SK-N-MC (cell line): Measurements from ENCODE around the gene IQSEC1.

ENCODE experiments used
- DNase-seq: peaks from one replicate; pipeline ENCODE4 v3.0.0-alpha.2; 2011; ENCODE audit warnings: low read depth, low spot score
- H3K27ac ChIP-seq: fragments of 200-600 bp; sonication (generic); 2 replicates; pipeline ENCODE4 v1.5.1; 2016; ENCODE audit warnings: mixed run types
- H3K36me3 ChIP-seq: fragments of 200-600 bp; sonication (generic); 2 replicates; pipeline ENCODE4 v1.6.1; 2017; ENCODE audit warnings: antibody characterized with exemption, low read length, mixed read lengths; ENCODE audit not compliant: insufficient read depth
- H3K4me3 ChIP-seq: fragments of 200-600 bp; sonication (generic); 2 replicates; pipeline ENCODE4 v1.5.1; 2016
- H3K9ac ChIP-seq: fragments of 200-600 bp; sonication (generic); 2 replicates; pipeline ENCODE4 v1.8.0; 2017; ENCODE audit warnings: mixed run types, mixed read lengths; ENCODE audit not compliant: insufficient read length
- H3K9me3 ChIP-seq: fragments of 200-600 bp; sonication (generic); 2 replicates; pipeline ENCODE4 v1.6.1; 2017; ENCODE audit warnings: low read depth, mild to moderate bottlenecking, antibody characterized with exemption, low read length, moderate library complexity, mixed read lengths
- EZH2 ChIP-seq: fragments of 200-600 bp; sonication (generic); IDR thresholded peaks from one replicate; pipeline ENCODE4 v1.6.1; 2017; ENCODE audit warnings: antibody characterized with exemption
- FOXP2 ChIP-seq: optimal IDR thresholded peaks from 2 replicates; pipeline ENCODE3; 2011; ENCODE audit warnings: mild to moderate bottlenecking, moderate library complexity; ENCODE audit not compliant: insufficient read depth; ENCODE audit errors: extremely low read length, control extremely low read depth
- POLR2AphosphoS5 ChIP-seq: IDR thresholded peaks from 2 replicates; pipeline ENCODE4 v1.6.1; 2012; ENCODE audit warnings: mild to moderate bottlenecking, low read depth, low read length, borderline replicate concordance

IQSEC1 gene

DNA sequence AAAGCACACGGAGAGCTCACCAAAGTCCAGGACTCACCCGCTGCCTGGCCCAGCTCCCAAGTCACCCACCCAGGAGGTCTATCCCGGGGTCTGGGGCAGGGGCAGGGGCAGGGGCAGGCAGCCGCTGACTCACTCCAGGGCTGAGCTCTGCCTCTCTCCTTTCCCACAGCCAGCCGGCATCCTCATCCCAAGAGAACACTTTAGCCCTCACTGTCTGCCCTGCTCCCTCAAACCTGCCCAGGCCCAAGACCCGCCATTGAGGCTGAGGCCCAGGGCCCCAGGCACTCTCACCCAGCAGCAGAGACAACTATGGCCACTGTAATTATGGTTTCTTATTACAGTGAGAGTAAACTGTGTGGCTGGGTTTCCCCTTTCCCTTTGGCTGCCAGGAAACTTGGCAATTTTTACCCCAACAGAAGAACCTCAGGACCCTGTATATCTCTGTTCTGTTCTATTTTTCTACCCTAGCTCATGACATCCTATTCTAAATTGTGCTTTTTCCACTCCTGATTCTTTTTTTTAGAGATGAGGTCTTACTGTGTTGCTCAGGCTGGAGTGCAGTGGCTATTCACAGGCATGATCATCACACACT lies 53.0 kb downstream of the IQSEC1 start:
- DNase-seq, result no peak
- Histone ChIP-seq H3K9ac (no peak overlapping the region), H3K4me3 (no peak overlapping the region), H3K9me3 (no peaks in the 10 kb centered on the region), H3K36me3 (no peaks in the 10 kb centered on the region), H3K27ac (no peak overlapping the region)
- TF ChIP-seq EZH2 (no peak), POLR2AphosphoS5 (no peak), FOXP2 (no peak)

- Histone ChIP-seq H3K4me3 (no peak overlapping the region), H3K36me3 (no peaks in the 10 kb centered on the region), H3K9ac (no peak overlapping the region), H3K9me3 (no peaks in the 10 kb centered on the region), H3K27ac (no peak overlapping the region)
- no peak for DNase-seq
- TF ChIP-seq POLR2AphosphoS5 (no peak), FOXP2 (no peak), EZH2 (no peak)
These were observed 53.8 kb downstream of the IQSEC1 start for GRCh38 chr3:13019243-13020095.

- TF ChIP-seq POLR2AphosphoS5, result no peak
- no peak for TF ChIP-seq FOXP2
- TF ChIP-seq EZH2, result no peak
- Histone ChIP-seq H3K9me3 (no peaks in the 10 kb centered on the region), H3K27ac (no peak overlapping the region), H3K9ac (no peak overlapping the region), H3K36me3 (no peaks in the 10 kb centered on the region), H3K4me3 (no peak overlapping the region)
- DNase-seq, result no peak
These were observed 54.5 kb downstream of the IQSEC1 start for GRCh38 chr3:13018561-13019242.

DNA sequence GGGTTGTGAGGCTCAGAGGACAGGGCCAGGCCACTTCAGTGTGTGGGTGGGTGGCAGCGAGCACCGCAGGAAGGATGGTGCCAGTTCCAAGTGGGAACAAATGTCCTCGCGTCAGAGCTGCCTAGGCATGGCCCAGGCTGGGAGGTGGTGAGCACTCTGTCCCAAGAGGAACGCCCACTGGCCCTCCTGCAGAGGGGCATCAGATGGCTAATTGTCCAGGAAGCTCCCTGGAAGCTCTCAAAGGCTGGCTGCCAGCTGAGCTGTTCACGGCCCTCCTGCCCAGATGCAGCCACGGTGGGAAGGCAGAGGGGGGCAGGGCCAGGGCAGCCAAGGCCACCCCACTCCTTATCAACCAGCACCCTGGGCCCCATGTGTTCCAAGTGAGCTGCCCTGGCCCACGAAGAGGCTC lies 55.2 kb downstream of the IQSEC1 start:
- no peaks in the 10 kb centered on the region for H3K9me3 ChIP-seq
- H3K9ac ChIP-seq, result no peak overlapping the region
- H3K36me3 ChIP-seq, result no peaks in the 10 kb centered on the region
- no peak overlapping the region for H3K4me3 ChIP-seq
- TF ChIP-seq FOXP2 (no peak), EZH2 (no peak), POLR2AphosphoS5 (no peak)
- DNase-seq, result no peak
- H3K27ac ChIP-seq, result no peak overlapping the region

GRCh38 chr3:13017361-13018042 lies 55.7 kb downstream of the IQSEC1 start:
- TF ChIP-seq EZH2, result no peak
- no peak for TF ChIP-seq POLR2AphosphoS5
- no peak for TF ChIP-seq FOXP2
- Histone ChIP-seq H3K27ac (no peak overlapping the region), H3K9ac (no peak overlapping the region), H3K36me3 (no peaks in the 10 kb centered on the region), H3K4me3 (no peak overlapping the region), H3K9me3 (no peaks in the 10 kb centered on the region)
- DNase-seq, result no peak

GRCh38 chr3:13016721-13017255 lies 56.4 kb downstream of the IQSEC1 start:
- no peak overlapping the region for H3K27ac ChIP-seq
- TF ChIP-seq POLR2AphosphoS5, result no peak
- no peak overlapping the region for H3K4me3 ChIP-seq
- no peak for DNase-seq
- no peaks in the 10 kb centered on the region for H3K36me3 ChIP-seq
- no peak overlapping the region for H3K9ac ChIP-seq
- no peaks in the 10 kb centered on the region for H3K9me3 ChIP-seq

DNA sequence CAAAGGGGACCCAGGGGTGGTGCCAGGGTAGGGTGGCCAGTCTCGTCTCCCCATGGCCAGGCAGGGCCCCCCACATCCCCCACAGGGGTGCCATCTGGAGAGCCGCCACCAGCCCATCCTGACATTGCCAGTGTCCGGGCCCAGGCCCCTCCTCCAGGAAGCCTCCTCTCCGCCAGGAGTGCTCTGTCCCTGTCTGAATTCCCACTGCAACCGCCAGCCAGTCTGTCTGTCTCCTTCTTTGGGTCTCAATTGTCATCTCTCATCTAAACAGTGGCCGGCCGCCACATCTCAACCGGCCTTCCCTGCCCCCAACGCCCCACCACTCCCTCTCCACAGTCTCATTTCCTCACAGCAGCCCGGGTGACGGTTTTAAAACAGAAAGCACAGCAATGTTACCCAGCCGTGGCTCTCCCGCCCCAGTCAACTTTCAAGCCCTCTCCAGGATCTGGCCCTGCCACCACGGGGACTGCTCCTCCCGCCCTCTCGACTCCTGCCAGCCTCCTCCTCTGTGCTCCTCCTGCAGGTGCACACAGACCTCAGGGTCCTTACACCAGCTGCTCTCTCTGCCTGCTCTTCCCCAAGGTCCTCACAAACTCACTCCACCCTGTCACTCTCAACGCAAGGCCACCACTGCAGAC lies 57.0 kb downstream of the IQSEC1 start:
- Histone ChIP-seq H3K27ac (no peak overlapping the region), H3K4me3 (no peak overlapping the region), H3K9ac (no peak overlapping the region), H3K36me3 (no peaks in the 10 kb centered on the region), H3K9me3 (no peaks in the 10 kb centered on the region)
- TF ChIP-seq FOXP2 (no peak), POLR2AphosphoS5 (no peak), EZH2 (no peak)
- DNase-seq, result no peak
